GM21723 (cell line): ENCODE measurements around the gene ITIH2.
"Not testable (repeated sequence)": the region's sequence is repeated elsewhere in the genome, so short reads cannot be mapped to it uniquely, and the experiment has no call there.

Experiments
- ATAC-seq: cut with Tn5 transposase; IDR thresholded peaks from one replicate; pipeline ENCODE4 v1.9.1; 2021; ENCODE audit warnings: mild to moderate bottlenecking, moderate library complexity; ENCODE audit not compliant: unreplicated experiment

ITIH2 gene

DNA sequence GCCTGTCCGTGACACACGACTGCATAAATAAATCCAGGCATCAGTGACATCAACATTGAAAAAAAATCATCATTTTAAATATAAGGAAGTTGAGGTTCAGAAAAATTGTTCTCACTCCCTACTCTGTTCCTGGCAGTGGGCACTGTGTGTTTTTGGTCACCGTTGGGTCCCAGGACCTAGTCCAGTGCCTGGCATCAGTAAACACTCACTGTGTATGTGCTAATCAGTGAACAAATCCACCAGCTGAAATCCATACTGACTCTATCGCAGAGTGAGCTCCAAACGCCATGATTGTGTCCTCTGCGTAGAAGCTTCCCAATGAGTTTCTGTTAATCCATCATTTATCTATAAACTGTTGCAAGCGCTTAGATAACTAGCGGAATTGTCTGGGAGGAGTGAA is 41.2 kb downstream of the ITIH2 start:
- ATAC-seq = no peak

DNA sequence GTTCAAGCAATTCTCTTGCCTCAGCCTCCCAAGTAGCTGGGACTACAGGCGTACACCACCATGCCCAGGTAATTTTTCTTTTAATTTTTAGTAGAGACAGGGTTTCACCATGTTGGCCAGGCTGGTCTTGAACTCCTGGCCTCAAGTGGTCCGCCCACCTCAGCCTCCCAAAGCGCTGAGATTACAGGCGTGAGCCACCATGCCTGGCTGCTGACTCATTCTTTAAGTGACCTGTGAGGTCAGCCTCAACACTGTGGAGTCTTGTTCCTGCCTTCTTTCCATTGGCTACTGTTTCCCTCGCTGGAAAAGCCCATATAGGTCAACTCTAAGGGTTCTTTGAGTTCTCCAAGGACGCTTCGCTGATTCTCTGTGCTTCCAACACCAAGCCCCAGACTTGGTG is 45.5 kb downstream of the ITIH2 start:
- not testable (repeated sequence) for ATAC-seq

- ATAC-seq = no peak
Measured at GRCh38 chr10:7750222-7750621, 47.1 kb downstream of the ITIH2 start.

GRCh38 chr10:7752251-7752650 is 49.1 kb downstream of the ITIH2 start:
- no peak for ATAC-seq

DNA sequence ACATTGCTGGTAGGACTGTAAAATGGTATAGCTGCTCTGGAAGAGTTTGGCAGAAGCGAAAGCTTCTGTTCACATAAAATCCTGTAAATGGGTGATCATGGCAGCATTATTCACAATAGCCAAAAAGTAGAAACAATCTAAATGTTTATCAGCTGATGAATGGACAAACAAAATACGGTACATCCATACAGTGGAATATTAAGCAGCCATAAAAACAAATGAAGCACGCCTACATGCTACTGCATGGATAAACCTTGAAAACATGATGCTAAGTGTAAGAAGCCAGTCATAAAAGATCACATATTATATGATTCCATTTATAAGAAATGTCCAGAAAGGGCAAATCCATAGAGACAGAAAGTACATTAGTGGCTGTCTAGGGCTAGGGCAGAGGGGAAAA is 52.0 kb downstream of the ITIH2 start:
- ATAC-seq = no peak

DNA sequence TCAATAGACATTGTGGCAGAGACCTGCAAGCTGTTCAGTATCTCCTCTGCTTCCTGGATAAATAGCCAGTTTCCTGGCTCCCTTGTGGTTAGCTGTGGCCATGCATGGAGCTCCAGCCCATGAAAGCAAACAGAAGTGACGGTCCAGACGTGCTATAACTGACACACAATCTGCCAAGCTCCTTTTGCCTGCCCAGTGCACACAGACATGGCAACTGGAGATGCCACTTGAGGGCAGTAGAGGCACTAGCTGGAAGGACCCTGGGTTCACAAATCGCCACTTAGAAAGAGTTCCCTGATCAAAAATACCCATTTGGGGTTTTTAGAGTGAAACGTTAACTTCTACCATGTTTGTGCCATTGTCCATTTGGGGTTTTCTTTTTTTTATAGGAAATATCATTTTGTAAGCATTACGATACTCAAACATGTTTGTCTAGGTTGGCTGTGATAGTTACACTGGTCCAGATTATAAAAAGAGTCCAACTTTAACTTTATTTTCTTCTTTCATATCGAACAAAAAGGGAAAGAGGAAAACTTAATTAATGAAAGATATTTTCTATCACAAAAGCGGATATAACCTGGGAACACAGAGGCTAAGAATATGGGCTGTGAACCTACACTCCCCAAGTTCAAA is 53.4 kb downstream of the ITIH2 start:
- no peak for ATAC-seq

DNA sequence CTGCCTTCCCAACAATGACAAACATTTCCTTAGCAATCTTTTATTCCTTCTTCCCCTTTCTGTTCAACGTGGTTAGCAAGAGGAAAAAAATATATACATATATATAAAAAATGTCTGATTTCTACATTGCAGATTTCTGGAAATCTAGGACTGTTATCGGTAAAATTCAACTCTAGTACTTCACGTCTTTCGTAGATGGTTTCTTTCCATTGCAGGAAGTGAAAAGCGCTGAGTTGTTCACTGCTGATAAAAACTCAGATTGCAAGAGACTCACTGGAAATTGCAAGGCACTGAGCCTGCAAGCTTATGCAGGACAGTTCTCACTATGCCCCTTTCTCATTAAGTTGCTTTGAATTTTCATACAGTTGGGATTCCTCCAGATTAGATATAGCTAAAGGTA is 60.8 kb downstream of the ITIH2 start:
- ATAC-seq = no peak

DNA sequence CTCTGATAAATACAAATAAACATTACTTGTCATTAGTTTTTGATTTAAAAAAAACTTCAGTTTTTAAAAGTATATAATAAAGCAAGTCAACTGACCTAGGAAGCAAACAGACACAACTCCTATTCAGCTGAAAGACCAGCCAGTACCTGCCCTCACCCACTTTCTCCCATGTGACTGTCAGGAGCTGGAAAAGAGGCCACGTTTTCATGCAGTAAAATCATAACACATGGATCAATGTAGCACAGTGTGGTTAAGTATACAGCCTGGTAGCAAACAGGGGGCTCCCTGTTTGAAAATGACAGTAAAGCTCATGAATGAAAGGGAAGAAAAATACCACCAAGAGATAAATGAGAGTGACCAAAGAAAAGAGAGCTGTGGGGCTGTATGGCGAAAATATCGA is 63.1 kb downstream of the ITIH2 start:
- ATAC-seq = no peak

DNA sequence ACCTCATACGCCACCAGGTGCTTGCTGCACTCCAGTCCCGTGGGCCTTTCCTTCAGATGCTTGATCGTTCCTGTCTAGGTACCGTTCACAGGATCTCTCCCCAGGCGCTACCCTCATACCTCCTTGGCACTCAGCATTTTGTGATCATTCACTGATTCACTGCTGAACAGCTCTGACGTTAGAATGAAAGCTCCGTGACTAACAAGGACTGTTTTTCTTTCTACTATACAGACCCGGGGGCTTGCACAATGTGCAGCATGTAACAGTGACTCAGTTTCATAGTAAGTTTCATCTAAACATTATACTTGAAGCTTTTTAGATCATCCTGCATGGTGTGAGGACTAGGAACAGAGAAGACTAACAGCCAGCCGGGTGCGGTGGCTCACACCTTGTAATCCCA is 64.1 kb downstream of the ITIH2 start:
- no peak for ATAC-seq

DNA sequence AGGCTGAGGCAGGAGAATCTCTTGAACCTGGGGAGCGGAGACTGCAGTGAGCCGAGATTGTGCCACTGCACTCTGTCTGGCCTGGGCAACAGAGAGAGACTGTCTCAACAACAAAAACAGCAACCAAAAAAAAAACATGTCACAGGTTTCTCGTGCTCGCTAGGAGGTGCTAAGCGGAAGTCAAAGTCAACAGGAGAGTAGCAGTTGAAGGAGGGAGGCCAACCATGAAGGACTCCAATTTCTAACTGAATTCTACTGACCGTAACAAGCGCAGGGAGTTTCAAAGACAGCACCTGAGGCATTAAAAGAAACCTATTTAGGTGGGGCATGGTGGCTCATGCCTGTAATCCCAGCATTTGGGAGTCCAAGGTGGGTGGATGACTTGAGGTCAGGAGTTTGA is 65.3 kb downstream of the ITIH2 start:
- ATAC-seq = no peak

GRCh38 chr10:7773845-7774801 is 71.0 kb downstream of the ITIH2 start:
- ATAC-seq = no peak

DNA sequence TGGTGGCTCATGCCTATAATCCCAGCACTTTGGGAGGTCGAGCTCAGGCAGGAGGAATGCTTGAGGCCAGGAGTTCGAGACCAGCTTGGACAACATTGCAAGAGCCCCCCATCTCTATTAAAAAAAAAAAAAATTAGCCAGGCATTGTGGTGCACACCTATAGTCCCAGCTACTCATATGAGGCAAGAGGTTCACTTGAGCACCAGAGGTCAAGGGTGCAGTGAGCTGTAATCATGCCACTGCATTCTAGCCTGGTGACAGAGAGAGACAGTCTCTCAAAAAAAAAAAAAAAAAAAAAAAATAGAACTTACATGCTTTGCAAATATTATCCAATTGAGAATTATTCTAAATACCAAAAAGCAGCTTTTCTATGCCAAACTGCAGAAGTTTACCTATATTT is 73.7 kb downstream of the ITIH2 start:
- ATAC-seq = no peak

- not testable (repeated sequence) for ATAC-seq
Measured at GRCh38 chr10:7782194-7782593, 79.1 kb downstream of the ITIH2 start.

- ATAC-seq = no peak
Measured at GRCh38 chr10:7786430-7786829, 83.3 kb downstream of the ITIH2 start.

GRCh38 chr10:7787150-7787856 is 84.2 kb downstream of the ITIH2 start:
- ATAC-seq = peak; percentile 17

- peak; percentile 94 for ATAC-seq
Measured at GRCh38 chr10:7787857-7788638, 84.9 kb downstream of the ITIH2 start, which contains the start of the genes ATP5F1C and KIN. ATP5F1C (plus strand) TSS chr10:7788177; CDS start chr10:7788208, 31 bp downstream. KIN (minus strand) TSS chr10:7787993; CDS start chr10:7787933, 60 bp downstream.

DNA sequence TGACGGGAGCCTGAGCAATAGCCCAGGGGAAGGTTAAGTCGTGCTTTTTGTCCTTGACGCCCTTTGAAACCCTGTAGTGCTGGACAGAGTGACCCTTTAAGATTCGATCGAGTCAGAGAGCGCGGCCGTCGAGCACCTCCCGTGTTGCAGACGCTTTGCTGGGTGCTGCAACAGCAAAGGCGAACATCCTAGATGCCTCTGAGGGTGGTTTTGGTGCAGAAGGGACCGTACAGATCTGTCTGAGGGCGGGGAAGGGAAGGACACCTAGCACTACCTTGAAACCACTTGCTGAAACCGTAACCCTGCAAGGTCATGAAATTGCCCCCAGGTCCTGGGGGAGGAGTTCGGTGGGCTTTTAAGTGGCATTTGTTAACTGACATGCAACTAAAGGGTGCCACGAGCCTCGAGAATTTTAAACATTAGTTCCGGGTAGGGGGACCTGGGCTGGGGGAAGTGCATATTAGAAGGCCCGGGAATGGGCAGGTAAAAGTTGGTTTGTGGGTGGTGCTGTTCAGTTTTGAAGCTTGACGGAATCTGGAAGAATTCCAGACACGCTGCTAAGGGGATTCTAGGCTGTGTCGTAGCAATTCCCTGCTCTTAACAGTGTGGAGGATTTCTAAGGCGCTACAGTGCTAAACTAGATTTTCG is 85.6 kb downstream of the ITIH2 start:
- ATAC-seq = peak; percentile 14

GRCh38 chr10:7789390-7789789 is 86.3 kb downstream of the ITIH2 start:
- ATAC-seq = no peak

DNA sequence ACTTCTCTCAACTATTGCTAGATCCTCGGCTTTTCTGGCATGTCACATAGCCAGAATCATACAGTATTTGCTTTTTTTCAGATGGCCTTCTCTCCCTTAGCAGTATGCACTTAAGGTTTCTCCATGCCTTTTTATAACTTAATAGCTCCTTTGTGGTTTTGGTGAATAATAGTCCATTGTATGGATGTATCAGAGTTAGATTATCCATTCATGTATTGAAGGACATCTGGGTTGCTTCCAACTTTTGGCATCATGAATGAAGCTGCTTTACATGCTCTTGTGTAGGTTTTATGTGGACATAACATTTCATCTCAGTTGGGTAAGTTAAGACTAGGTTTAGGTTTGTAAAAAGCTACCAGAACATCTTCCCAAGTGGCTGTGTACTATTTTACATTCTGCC is 89.4 kb downstream of the ITIH2 start:
- no peak for ATAC-seq
